HepG2 (cell line): ENCODE results near the gene NCOA7. TPM values are rescaled to one million over a fixed set of nuclear protein-coding genes. Genes with fewer than 3 reads are reported as not detected.

Source experiments
- GATA4 ChIP-seq: sonication (generic); IDR thresholded peaks from 2 replicates; pipeline ENCODE4 v1.6.1; 2016; ENCODE audit warnings: antibody characterized with exemption, low read depth, borderline replicate concordance
- GLMP ChIP-seq: sonication (generic); formaldehyde crosslinking; IDR thresholded peaks from 2 replicates; pipeline ENCODE4 v1.9.0; 2021; ENCODE audit warnings: missing genetic modification reagents, mild to moderate bottlenecking, borderline replicate concordance
- JUN ChIP-seq: sonication (generic); formaldehyde crosslinking; IDR thresholded peaks from 2 replicates; pipeline ENCODE4 v1.4.0; 2020; ENCODE audit warnings: mild to moderate bottlenecking, missing genetic modification reagents
- JUND ChIP-seq: sonication (generic); formaldehyde crosslinking; IDR thresholded peaks from 2 replicates; pipeline ENCODE4 v1.8.0; 2022; ENCODE audit warnings: mild to moderate bottlenecking, missing genetic modification reagents
- MAFF ChIP-seq: IDR thresholded peaks from 2 replicates; pipeline ENCODE4 v1.6.1; 2011; ENCODE audit warnings: low read depth, low read length, improper control_type of control experiment
- MBD4 ChIP-seq: IDR thresholded peaks from 2 replicates; pipeline ENCODE4 v1.6.1; 2012; ENCODE audit warnings: low read length, inconsistent platforms, borderline replicate concordance
- PRDM15 ChIP-seq: sonication (generic); formaldehyde crosslinking; IDR thresholded peaks from 2 replicates; pipeline ENCODE4 v1.4.0; 2020; ENCODE audit warnings: missing genetic modification reagents
- PTBP1 ChIP-seq: fragments of 200-400 bp; formaldehyde crosslinking; IDR thresholded peaks from 2 replicates; pipeline ENCODE4 v1.6.1; 2018; ENCODE audit warnings: low read length, low read depth; ENCODE audit not compliant: poor library complexity, severe bottlenecking
- SIN3A ChIP-seq: IDR thresholded peaks from 2 replicates; pipeline ENCODE4 v1.6.1; 2011; ENCODE audit warnings: low read depth, mild to moderate bottlenecking, control low read depth, low read length, borderline replicate concordance
- TARDBP ChIP-seq: sonication (generic); formaldehyde crosslinking; IDR thresholded peaks from 2 replicates; pipeline ENCODE4 v1.8.0; 2022; ENCODE audit warnings: mild to moderate bottlenecking, missing genetic modification reagents
- TFDP2 ChIP-seq: sonication (generic); formaldehyde crosslinking; IDR thresholded peaks from 2 replicates; pipeline ENCODE4 v1.4.0; 2020; ENCODE audit warnings: missing genetic modification reagents
- ZC3H13 ChIP-seq: sonication (generic); formaldehyde crosslinking; IDR thresholded peaks from 2 replicates; pipeline ENCODE4 v1.8.1; 2023; ENCODE audit warnings: mild to moderate bottlenecking, missing genetic modification reagents, moderate library complexity
- ZFP82 ChIP-seq: sonication (generic); formaldehyde crosslinking; IDR thresholded peaks from 2 replicates; pipeline ENCODE4 v1.5.1; 2020; ENCODE audit warnings: mild to moderate bottlenecking, missing genetic modification reagents, borderline replicate concordance
- ZFX ChIP-seq: sonication (generic); formaldehyde crosslinking; IDR thresholded peaks from 2 replicates; pipeline ENCODE4 v1.4.0; 2020; ENCODE audit warnings: mild to moderate bottlenecking, low read depth, missing genetic modification reagents, moderate library complexity
- ZNF367 ChIP-seq: sonication (generic); formaldehyde crosslinking; IDR thresholded peaks from 2 replicates; pipeline ENCODE4 v1.4.0; 2020; ENCODE audit warnings: missing genetic modification reagents, borderline replicate concordance
- ZNF451 ChIP-seq: sonication (generic); formaldehyde crosslinking; IDR thresholded peaks from 2 replicates; pipeline ENCODE4 v1.5.0; 2020; ENCODE audit warnings: mild to moderate bottlenecking, missing genetic modification reagents
- ZNF674 ChIP-seq: sonication (generic); formaldehyde crosslinking; IDR thresholded peaks from 2 replicates; pipeline ENCODE4 v1.5.0; 2020; ENCODE audit warnings: low read depth, mild to moderate bottlenecking, missing genetic modification reagents
- ZSCAN20 ChIP-seq: sonication (generic); formaldehyde crosslinking; IDR thresholded peaks from 2 replicates; pipeline ENCODE4 v1.4.0; 2020; ENCODE audit warnings: missing genetic modification reagents, mild to moderate bottlenecking, borderline replicate concordance
- ZSCAN25 ChIP-seq: sonication (generic); formaldehyde crosslinking; IDR thresholded peaks from 2 replicates; pipeline ENCODE4 v1.8.0; 2022; ENCODE audit warnings: mild to moderate bottlenecking, missing genetic modification reagents
- polyA plus RNA-seq, 8 experiments: library from polyadenylated mRNA; depleted of rRNA in 3 of 8; stranded (reverse) in 7 of 8; unstranded in 1 of 8; fragments of >200 nt; fragmentation: Illumina TruSeq in 4 of 8; extraction: Trizol in 4 of 8; gene quantifications; 2 replicates each; pipeline versions ENCODE4 v1.2.1 to v1.2.3, GENCODE V29; 2011 to 2016; ENCODE audit warnings: low read depth in 4 of 8, missing spikeins in 1 of 8, mixed read lengths in 1 of 8; ENCODE audit not compliant: insufficient read depth in 1 of 8
- total RNA-seq, 5 experiments: library from RNA; depleted of rRNA; stranded (reverse); fragments of >200 nt; fragmentation: Illumina TruSeq; extraction: Trizol; gene quantifications; 2 replicates each; pipeline ENCODE4 v1.2.3, GENCODE V29; 2016; ENCODE audit warnings: low read depth in 1 of 5
- TF ChIP-seq, protein P1 (sequence below): sonication (generic); formaldehyde crosslinking; IDR thresholded peaks from 2 replicates; pipeline ENCODE4 v1.5.0; 2020; ENCODE audit warnings: missing genetic modification reagents

NCOA7 gene
- total and polyA plus RNA-seq, 2 of the 13 experiments (the other 11 are each of a cell fraction or from before 2014, with no cell fraction given): 13.6 to 20.8 TPM

DNA sequence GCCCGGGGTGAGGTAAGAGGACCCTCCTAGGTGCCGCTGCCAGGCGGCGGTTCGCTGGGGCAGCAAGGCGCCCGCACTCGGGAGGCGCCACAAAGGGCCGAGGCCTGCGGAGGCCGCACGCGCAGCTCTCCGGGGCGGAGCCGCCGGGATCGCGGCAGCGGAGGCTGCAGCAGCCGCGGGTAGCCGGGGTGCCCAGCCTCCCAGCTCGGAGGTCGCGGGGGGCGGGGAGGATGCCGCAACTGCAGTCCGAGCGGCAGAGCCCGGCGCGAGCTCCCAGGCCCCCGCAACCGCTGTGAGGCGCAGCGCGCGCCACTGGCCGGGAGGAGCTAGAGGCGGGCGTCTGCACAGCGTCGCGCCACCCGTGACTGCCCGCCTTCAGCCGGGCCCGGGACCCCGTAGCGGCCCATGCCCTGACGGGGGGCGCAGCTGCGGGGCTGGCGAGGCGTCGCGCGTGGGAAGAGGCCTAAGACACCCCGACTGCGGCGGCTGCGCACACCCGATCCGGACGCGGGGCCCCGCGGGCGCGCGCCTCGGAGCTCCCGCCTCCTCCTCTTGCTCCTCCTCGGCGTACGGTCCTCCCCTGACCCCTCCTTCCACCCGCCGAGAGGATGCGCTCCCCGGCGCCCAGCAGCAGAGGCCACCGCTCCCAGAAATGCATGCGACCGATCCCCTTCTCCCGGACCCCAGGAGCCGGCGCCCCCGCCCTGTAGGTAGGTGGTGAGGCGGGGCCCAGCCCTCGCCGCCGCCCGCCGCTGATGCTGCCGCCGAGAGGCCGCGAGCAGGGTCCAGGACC is at the start of gene NCOA7 (continued):
- TF ChIP-seq ZSCAN20 (CRISPR knock-in tag) (peak; percentile 94; the same call in 1 of the 2 replicates), JUN (CRISPR knock-in tag) (peak; percentile 69), TARDBP (no peak), ZNF674 (CRISPR knock-in tag) (peak; percentile 98; the same call in 1 of the 2 replicates), MBD4 (no peak), PTBP1 (no peak), ZSCAN25 (CRISPR knock-in tag) (peak; percentile 23; the same call in 1 of the 2 replicates), ZC3H13 (peak; percentile 43; the same call in 1 of the 2 replicates), ZFP82 (CRISPR knock-in tag) (peak; percentile 81; the same call in 1 of the 2 replicates), PRDM15 (CRISPR knock-in tag) (peak; percentile 48; the same call in 1 of the 2 replicates), GLMP (CRISPR knock-in tag) (peak; percentile 84; the same call in 1 of the 2 replicates), MAFF (no peak), TFDP2 (peak; percentile 72), SIN3A (peak; percentile 41; the same call in 1 of the 2 replicates), ZFX (CRISPR knock-in tag) (peak; percentile 98), ZNF367 (CRISPR knock-in tag) (peak; percentile 54; the same call in 1 of the 2 replicates), JUND (CRISPR knock-in tag) (0 out of 2 replicates have a peak, but pooled peaks have one; percentile 23), GATA4 (peak; percentile 41; the same call in 1 of the 2 replicates), ZNF451 (0 out of 2 replicates have a peak, but pooled peaks have one; percentile 12)
- TF ChIP-seq, protein P1, sequence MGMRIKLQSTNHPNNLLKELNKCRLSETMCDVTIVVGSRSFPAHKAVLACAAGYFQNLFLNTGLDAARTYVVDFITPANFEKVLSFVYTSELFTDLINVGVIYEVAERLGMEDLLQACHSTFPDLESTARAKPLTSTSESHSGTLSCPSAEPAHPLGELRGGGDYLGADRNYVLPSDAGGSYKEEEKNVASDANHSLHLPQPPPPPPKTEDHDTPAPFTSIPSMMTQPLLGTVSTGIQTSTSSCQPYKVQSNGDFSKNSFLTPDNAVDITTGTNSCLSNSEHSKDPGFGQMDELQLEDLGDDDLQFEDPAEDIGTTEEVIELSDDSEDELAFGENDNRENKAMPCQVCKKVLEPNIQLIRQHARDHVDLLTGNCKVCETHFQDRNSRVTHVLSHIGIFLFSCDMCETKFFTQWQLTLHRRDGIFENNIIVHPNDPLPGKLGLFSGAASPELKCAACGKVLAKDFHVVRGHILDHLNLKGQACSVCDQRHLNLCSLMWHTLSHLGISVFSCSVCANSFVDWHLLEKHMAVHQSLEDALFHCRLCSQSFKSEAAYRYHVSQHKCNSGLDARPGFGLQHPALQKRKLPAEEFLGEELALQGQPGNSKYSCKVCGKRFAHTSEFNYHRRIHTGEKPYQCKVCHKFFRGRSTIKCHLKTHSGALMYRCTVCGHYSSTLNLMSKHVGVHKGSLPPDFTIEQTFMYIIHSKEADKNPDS (CRISPR knock-in tag): peak; percentile 68; the same call in 1 of the 2 replicates
